CD8-positive, alpha-beta memory T cell (primary cell): ENCODE measurements around the gene ID3. TPM values are rescaled to one million over a fixed set of nuclear protein-coding genes. Genes with fewer than 3 reads are reported as not detected.

Source experiments
- CTCF ChIA-PET: fragments of 350-600 bp; sonication (Branson Sonifier 250); formaldehyde crosslinking; loops from one replicate; lab custom pipeline; 2021; ENCODE audit warnings: antibody characterized with exemption; lab: Charles Lee
- POLR2A ChIA-PET: fragments of 350-600 bp; sonication (Branson Sonifier 250); formaldehyde crosslinking; loops from one replicate; lab custom pipeline; 2021; ENCODE audit warnings: antibody characterized with exemption; lab: Charles Lee
- DNase-seq, 5 donors: peaks; one replicate each; pipeline versions ENCODE4 v3.0.0 to v3.0.0-alpha.2; 2020 to 2022; ENCODE audit warnings: mixed read lengths in 1 of 5
- H3K27ac ChIP-seq: one replicate; pipeline ENCODE4 v1.7.0; 2013; ENCODE audit warnings: low read depth, mild to moderate bottlenecking, low read length, moderate library complexity
- H3K27me3 ChIP-seq: 2 replicates; pipeline ENCODE4 v1.7.0; 2013; ENCODE audit warnings: low read length, mild to moderate bottlenecking; ENCODE audit not compliant: insufficient read depth, poor library complexity, severe bottlenecking
- H3K36me3 ChIP-seq: 2 replicates; pipeline ENCODE4 v1.7.0; 2013; ENCODE audit warnings: mild to moderate bottlenecking, low read length, moderate library complexity; ENCODE audit not compliant: insufficient read depth
- H3K4me1 ChIP-seq: 2 replicates; pipeline ENCODE4 v1.7.0; 2013; ENCODE audit warnings: mild to moderate bottlenecking, low read length, moderate library complexity; ENCODE audit not compliant: insufficient read depth
- H3K4me3 ChIP-seq: 2 replicates; pipeline ENCODE4 v1.7.0; 2013; ENCODE audit warnings: mild to moderate bottlenecking, low read length
- H3K9me3 ChIP-seq: 2 replicates; pipeline ENCODE4 v1.7.0; 2013; ENCODE audit warnings: mild to moderate bottlenecking, low read length
- H3K27ac Mint-ChIP-seq, 8 donors: one replicate each; pipeline ENCODE4 v1.8.0; 2020 to 2021; ENCODE audit warnings: mixed read lengths in 8 of 8, mild to moderate bottlenecking in 6 of 8, inconsistent platforms in 3 of 8, moderate library complexity in 3 of 8
- H3K27me3 Mint-ChIP-seq, 2 donors: one replicate each; pipeline ENCODE4 v1.8.0; 2020 to 2021; ENCODE audit warnings: mixed read lengths in 2 of 2, mild to moderate bottlenecking in 1 of 2, moderate library complexity in 1 of 2
- H3K36me3 Mint-ChIP-seq, 3 donors: one replicate each; pipeline ENCODE4 v1.8.0; 2020 to 2021; ENCODE audit warnings: mixed read lengths in 3 of 3, inconsistent platforms in 1 of 3, mild to moderate bottlenecking in 1 of 3
- H3K4me1 Mint-ChIP-seq, 3 donors: one replicate each; pipeline ENCODE4 v1.8.0; 2020 to 2021; ENCODE audit warnings: mixed read lengths in 3 of 3, inconsistent platforms in 1 of 3, mild to moderate bottlenecking in 1 of 3
- H3K4me3 Mint-ChIP-seq, 7 donors: one replicate each; pipeline ENCODE4 v1.8.0; 2020 to 2021; ENCODE audit warnings: mixed read lengths in 7 of 7, mild to moderate bottlenecking in 6 of 7, moderate library complexity in 4 of 7, inconsistent platforms in 2 of 7
- H3K9me3 Mint-ChIP-seq, 5 donors: one replicate each; pipeline ENCODE4 v1.8.0; 2020 to 2022; ENCODE audit warnings: mixed read lengths in 5 of 5, mild to moderate bottlenecking in 3 of 5, moderate library complexity in 2 of 5, inconsistent platforms in 1 of 5
- polyA plus RNA-seq: library from polyadenylated mRNA; unstranded; fragments of 300-500 nt; fragmentation: Illumina TruSeq; gene quantifications from one replicate; pipeline ENCODE4 v1.2.3, GENCODE V29; 2021
- total RNA-seq, 2 experiments: library from RNA; stranded (reverse); gene quantifications; one replicate each; pipeline ENCODE4 v1.2.3, GENCODE V29; 2021

Gene ID3
- total and polyA plus RNA-seq, 3 experiments from 2014 or later = 4.7 to 19.3 (median 18.4) TPM

DNA sequence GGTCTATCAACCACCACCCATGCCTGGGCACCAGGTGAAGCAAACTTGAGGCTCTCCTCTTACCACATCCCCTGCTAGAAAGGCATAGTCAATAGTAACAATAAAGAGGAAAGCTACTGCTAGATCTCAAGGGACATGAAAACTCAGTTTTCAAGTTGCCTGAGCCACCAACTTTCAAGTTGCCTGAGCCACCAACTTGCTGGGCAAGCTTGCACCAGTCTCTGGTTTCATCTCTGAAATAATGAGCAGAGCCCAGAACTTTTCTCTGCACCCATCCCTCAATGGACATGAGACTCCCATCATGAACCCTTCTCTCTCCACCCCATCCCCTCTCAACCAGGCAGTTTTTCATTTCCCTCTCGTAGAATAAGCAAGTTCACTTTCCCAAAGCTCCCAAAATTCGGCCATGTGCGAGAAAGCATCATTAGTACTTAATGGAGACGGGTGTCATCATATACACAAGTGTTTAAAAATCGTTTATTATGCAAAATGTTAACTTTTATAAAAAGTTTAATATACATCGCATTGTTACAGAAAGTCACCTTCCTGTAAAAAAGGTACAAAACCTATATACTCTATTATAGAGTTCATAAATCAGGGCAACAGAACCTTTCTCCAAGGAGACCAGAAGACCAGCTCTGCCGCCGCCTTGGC, 1.7 kb downstream of the ID3 start:
- POLR2A ChIA-PET = interaction anchor here (0.6 to 2.6 kb wide), 7 partner anchors 19 to 77 kb away, joined by 3 to 30 read pairs (median 5); no protein-coding TSS in a partner anchor

DNA sequence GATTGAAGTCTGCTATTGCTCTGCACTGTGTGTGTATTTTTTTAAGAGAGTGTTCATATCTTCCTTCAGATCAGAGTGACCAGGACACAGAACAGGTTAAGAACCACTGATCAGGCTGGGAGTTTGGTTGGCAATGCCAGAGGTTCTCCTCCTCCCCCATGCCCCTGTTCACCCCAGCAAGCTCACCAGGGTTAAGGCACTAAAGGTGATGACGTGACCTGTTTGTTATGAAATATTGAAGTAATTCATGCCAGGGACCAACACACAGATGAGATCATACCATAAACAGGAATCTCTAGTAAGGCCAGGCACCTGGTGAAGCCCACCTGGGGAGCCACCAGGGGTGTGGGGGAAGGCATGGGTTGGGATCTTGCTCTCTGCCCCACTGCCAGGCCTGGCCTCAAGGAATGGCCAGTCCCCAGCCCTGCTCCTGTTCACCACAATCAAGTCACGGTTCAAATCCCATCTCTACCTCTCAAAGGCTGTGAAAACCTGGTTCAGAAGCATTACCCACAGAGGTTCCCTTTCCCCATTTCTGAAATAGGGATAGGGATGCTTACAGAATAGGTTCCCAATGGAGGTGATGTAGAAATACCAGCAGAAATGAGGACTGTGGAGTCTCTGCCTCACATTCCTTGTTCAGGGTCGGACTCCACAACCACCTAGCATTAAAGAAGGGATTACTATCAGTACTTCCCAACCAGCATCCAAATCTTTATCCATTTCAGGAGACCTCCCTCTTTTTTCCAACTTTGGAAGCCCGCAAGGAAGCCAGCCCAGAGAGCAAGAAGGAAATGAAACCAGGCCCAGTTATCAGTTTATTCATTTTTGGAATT, 2.4 kb downstream of the ID3 start:
- Histone ChIP-seq H3K4me1 (peaks cover 55% of the 10 kb centered on the region), H3K27ac (peak overlapping the region; percentile 80), H3K36me3 (no peaks in the 10 kb centered on the region), H3K27me3 (no peaks in the 10 kb centered on the region), H3K4me3 (peak overlapping the region; percentile 92), H3K9me3 (no peaks in the 10 kb centered on the region)
- Mint-ChIP-seq H3K4me3 (peak overlapping the region; percentile 91 to 96 (median 93)), H3K27me3 (peaks cover 0 to 7% of the 10 kb centered on the region in 2 donors), H3K27ac (peak overlapping the region; percentile 37 to 91 (median 83)), H3K9me3 (no peaks in the 10 kb centered on the region), H3K36me3 (peaks cover 0 to 9% (median 1%) of the 10 kb centered on the region in 3 donors), H3K4me1 (peaks cover 48 to 69% (median 69%) of the 10 kb centered on the region in 3 donors)
- CTCF ChIA-PET = interaction anchor here (1.0 to 13.0 kb wide), 9 partner anchors 12 to 79 kb away, joined by 3 to 268 read pairs (median 13); no protein-coding TSS in a partner anchor
- POLR2A ChIA-PET = interaction anchor here (1.6 to 2.7 kb wide), 3 partner anchors 45 to 64 kb away, joined by 5 to 30 read pairs (median 8); no protein-coding TSS in a partner anchor
- DNase-seq = peak in 1 of 5 donors; percentile 43

More for the DNA sequence above, 1.7 kb downstream of the ID3 start:
- no peak for DNase-seq
- H3K9me3 Mint-ChIP-seq = no peaks in the 10 kb centered on the region
- Histone ChIP-seq H3K27me3 (no peaks in the 10 kb centered on the region), H3K4me1 (peaks cover 58% of the 10 kb centered on the region), H3K9me3 (no peaks in the 10 kb centered on the region), H3K4me3 (peak overlapping the region; percentile 92), H3K36me3 (no peaks in the 10 kb centered on the region), H3K27ac (peak overlapping the region; percentile 80)
- H3K27ac Mint-ChIP-seq = peak overlapping the region; percentile 35 to 94 (median 88)
- H3K4me3 Mint-ChIP-seq = peak overlapping the region; percentile 91 to 96 (median 93)
- CTCF ChIA-PET = interaction anchor here (1.1 to 13.0 kb wide), 7 partner anchors 12 to 78 kb away, joined by 3 to 268 read pairs (median 12); no protein-coding TSS in a partner anchor
- peaks cover 0 to 7% of the 10 kb centered on the region in 2 donors for H3K27me3 Mint-ChIP-seq
- peaks cover 50 to 69% (median 69%) of the 10 kb centered on the region in 3 donors for H3K4me1 Mint-ChIP-seq
- peaks cover 0 to 9% (median 1%) of the 10 kb centered on the region in 3 donors for H3K36me3 Mint-ChIP-seq

DNA sequence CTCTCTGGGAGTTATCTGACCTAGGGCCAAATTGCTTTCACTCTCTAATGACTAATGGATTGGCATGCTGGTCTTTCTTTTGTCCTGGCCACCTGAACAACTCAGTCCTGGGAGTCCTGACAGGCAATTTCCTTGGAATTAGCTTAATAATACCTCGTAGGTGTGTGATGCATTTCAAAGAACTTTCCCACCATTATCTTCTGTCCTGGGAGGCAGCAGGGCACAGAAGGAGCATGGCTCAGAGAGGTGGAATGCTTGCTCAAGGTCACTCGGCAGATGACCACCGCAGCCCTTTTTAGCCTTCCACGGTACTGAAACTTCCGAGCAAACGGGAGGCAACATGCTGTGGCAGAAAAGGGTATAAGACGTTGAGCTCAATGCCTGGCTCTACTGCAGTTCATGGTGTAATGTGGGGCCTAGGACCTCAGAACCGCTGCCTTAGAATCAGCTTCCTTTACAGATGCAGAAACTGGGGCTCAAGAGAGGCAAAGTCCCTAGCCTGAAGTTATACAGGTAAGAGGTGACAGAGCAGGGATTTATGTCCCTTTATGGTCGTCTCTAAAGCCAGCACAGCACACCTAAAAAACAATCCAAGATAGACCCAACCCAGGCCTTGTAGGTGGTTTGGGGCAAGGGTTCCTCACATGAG, 3.2 kb downstream of the ID3 start:
- POLR2A ChIA-PET = interaction anchor here (0.6 to 2.7 kb wide), 7 partner anchors 25 to 79 kb away, joined by 7 to 30 read pairs (median 11); partner anchors contain the start of gene E2F2
- Histone ChIP-seq H3K4me3 (peak overlapping the region; percentile 53), H3K27me3 (no peaks in the 10 kb centered on the region), H3K36me3 (no peaks in the 10 kb centered on the region), H3K9me3 (no peaks in the 10 kb centered on the region), H3K27ac (peak overlapping the region; percentile 80), H3K4me1 (peaks cover 48% of the 10 kb centered on the region)
- Mint-ChIP-seq H3K9me3 (no peaks in the 10 kb centered on the region), H3K36me3 (peaks cover 0 to 9% (median 1%) of the 10 kb centered on the region in 3 donors), H3K4me1 (peaks cover 48 to 69% (median 69%) of the 10 kb centered on the region in 3 donors), H3K27me3 (peaks cover 0 to 7% of the 10 kb centered on the region in 2 donors), H3K4me3 (peak overlapping the region; percentile 82 to 94 (median 87)), H3K27ac (peak overlapping the region in 7 of 8 donors; percentile 42 to 89 (median 88))
- CTCF ChIA-PET = interaction anchor here (1.0 to 13.0 kb wide), 12 partner anchors 9 to 79 kb away, joined by 3 to 268 read pairs (median 6); no protein-coding TSS in a partner anchor
- peak in 1 of 5 donors; percentile 29 for DNase-seq

DNA sequence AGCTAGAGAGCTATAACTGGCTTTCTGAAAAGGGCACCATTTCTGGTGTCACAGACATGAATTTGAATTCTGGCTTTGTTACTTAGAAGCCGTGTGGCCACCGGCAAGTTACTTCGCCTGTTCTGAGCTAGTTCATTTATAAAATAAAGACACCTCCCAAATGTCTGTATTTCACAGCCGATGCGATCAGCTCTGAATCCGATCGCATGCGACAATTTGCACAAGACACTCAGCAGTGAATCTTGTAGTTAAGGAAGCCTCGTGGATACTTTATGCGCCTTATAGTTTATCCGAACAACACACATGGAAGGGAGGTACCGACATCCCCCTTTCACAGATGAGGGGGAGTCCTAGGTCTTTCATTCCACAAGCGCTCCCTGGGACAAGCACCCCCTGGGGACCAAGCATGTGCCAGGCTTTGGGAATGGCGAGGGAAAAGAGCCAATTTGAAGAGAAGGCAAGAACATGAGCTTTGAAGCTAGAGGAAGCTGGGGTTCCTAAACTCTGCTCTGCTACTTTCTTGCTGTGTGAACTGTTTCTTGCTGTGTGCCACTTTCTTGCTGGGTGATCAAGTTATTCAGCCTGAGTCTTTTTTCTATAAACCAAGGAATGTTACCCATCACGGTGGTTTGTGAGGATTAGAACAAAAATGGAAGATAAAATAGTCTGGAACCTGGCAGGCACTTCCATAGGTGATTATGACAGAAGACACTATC, 3.9 kb downstream of the ID3 start:
- H3K4me3 ChIP-seq = peak overlapping the region; percentile 53
- Mint-ChIP-seq H3K4me1 (peaks cover 48 to 68% (median 62%) of the 10 kb centered on the region in 3 donors), H3K27me3 (peaks cover 0 to 7% of the 10 kb centered on the region in 2 donors), H3K36me3 (peaks cover 0 to 9% (median 1%) of the 10 kb centered on the region in 3 donors), H3K9me3 (no peaks in the 10 kb centered on the region), H3K27ac (peak overlapping the region; percentile 50 to 94 (median 88)), H3K4me3 (peak overlapping the region; percentile 82 to 94 (median 87))
- no peak for DNase-seq
- peaks cover 48% of the 10 kb centered on the region for H3K4me1 ChIP-seq
- ChIA-PET CTCF (interaction anchor here (0.8 to 13.0 kb wide), 22 partner anchors 8 to 80 kb away, joined by 3 to 268 read pairs (median 4); no protein-coding TSS in a partner anchor), POLR2A (interaction anchor here (0.6 to 2.7 kb wide), 16 partner anchors 10 to 187 kb away, joined by 3 to 30 read pairs (median 6); partner anchors contain the start of gene E2F2)
- H3K36me3 ChIP-seq = no peaks in the 10 kb centered on the region
- H3K9me3 ChIP-seq = no peaks in the 10 kb centered on the region
- H3K27ac ChIP-seq = peak overlapping the region; percentile 80
- no peaks in the 10 kb centered on the region for H3K27me3 ChIP-seq

DNA sequence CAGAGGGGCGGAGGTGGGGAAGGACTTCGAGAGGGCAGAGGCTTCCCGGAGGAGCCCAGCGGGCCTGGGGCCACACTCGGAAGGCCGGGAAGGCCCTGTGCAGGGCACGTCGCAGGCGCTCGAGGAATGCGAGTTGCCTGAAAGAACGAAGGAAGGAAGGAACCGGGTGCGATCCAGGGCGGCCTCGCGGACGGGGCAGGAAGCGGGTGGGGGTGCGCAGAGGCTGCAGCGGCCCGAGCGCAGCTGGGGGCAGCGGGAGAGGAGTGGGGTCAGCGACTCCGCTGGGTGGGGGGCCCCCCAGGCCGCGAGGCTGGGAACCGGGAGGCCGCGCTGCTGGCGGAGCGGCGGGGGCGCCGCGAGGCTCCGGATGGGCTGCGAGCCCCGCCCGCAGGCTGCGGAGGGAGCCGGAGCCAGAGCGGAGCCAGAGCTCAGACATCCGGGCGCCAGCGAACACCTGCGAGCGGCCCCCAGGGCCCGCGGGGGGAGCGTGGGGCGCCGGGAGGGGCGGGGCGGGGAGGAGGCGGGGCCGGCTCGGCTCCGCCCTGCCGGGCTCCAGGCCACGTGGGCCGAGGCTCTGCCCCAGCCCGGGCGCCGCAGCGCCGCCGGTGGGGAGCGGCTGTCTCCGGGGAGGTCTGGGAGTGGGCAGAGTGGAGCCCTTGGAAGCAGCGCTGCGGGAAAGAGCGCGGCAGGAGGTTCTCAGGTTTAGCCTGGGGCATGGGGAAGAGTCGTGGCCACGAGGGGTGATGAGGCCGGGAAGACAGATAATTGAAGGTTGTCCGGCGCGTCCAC, 4.6 kb downstream of the ID3 start:
- Mint-ChIP-seq H3K4me1 (peaks cover 43 to 60% (median 54%) of the 10 kb centered on the region in 3 donors), H3K27me3 (peaks cover 0 to 5% of the 10 kb centered on the region in 2 donors), H3K4me3 (peak overlapping the region; percentile 82 to 94 (median 88)), H3K9me3 (no peaks in the 10 kb centered on the region), H3K27ac (peak overlapping the region; percentile 50 to 97 (median 92)), H3K36me3 (peaks cover 0 to 9% (median 1%) of the 10 kb centered on the region in 3 donors)
- no peaks in the 10 kb centered on the region for H3K9me3 ChIP-seq
- POLR2A ChIA-PET = interaction anchor here (0.6 to 2.7 kb wide), 17 partner anchors 9 to 186 kb away, joined by 3 to 30 read pairs (median 4); no protein-coding TSS in a partner anchor
- CTCF ChIA-PET = interaction anchor here (0.8 to 13.0 kb wide), 22 partner anchors 8 to 81 kb away, joined by 3 to 268 read pairs (median 5); no protein-coding TSS in a partner anchor
- peak overlapping the region; percentile 85 for H3K27ac ChIP-seq
- H3K36me3 ChIP-seq = no peaks in the 10 kb centered on the region
- peak; percentile 78 to 89 (median 81) for DNase-seq
- H3K4me3 ChIP-seq = peak overlapping the region; percentile 77
- no peaks in the 10 kb centered on the region for H3K27me3 ChIP-seq
- H3K4me1 ChIP-seq = peaks cover 41% of the 10 kb centered on the region

DNA sequence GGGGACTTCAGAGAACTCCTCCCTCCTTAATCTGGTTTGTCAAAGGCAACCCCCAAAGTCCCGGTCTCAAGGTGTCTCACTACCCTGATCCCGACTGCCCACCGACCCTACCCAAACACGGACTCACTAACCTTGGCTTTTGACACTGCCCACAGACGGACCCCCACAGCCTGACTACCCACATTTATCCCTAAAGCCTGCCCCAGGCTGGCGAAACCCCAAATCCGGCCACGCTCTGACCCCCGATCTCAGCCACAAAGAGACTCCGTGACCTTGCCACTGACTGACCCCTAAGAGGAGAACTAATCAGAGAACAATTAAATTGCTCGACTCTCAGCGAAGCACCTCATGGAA, 5.2 kb downstream of the ID3 start:
- Histone ChIP-seq H3K4me3 (peak overlapping the region; percentile 77), H3K27ac (peak overlapping the region; percentile 85), H3K27me3 (no peaks in the 10 kb centered on the region), H3K36me3 (no peaks in the 10 kb centered on the region), H3K9me3 (no peaks in the 10 kb centered on the region), H3K4me1 (peaks cover 40% of the 10 kb centered on the region)
- POLR2A ChIA-PET = interaction anchor here (0.6 to 2.7 kb wide), 15 partner anchors 9 to 83 kb away, joined by 3 to 30 read pairs (median 6); no protein-coding TSS in a partner anchor
- H3K27ac Mint-ChIP-seq = peak overlapping the region; percentile 43 to 97 (median 92)
- no peak for DNase-seq
- peak overlapping the region; percentile 69 to 92 (median 84) for H3K4me3 Mint-ChIP-seq
- CTCF ChIA-PET = interaction anchor here (1.1 to 13.0 kb wide), 15 partner anchors 9 to 81 kb away, joined by 3 to 268 read pairs (median 7); no protein-coding TSS in a partner anchor
- H3K27me3 Mint-ChIP-seq = peaks cover 0 to 3% of the 10 kb centered on the region in 2 donors
- H3K9me3 Mint-ChIP-seq = no peaks in the 10 kb centered on the region
- H3K4me1 Mint-ChIP-seq = peaks cover 40 to 55% (median 51%) of the 10 kb centered on the region in 3 donors
- peaks cover 0 to 5% (median 1%) of the 10 kb centered on the region in 3 donors for H3K36me3 Mint-ChIP-seq
